ENCODE results near the gene DNAJA1. TPM values are rescaled to one million over a fixed set of nuclear protein-coding genes. Genes with fewer than 3 reads are reported as not detected.
"Not testable (repeated sequence)": the region's sequence is repeated elsewhere in the genome, so short reads cannot be mapped to it uniquely, and the experiment has no call there.

DNAJA1 gene
- total and polyA plus RNA-seq, 2 donors (not counting 3 experiments of a cell fraction or from before 2014, with no cell fraction given) = 72.9 to 182 TPM

- Histone ChIP-seq H3K4me3 (replicated peaks in 1 of 3; ENCODE audit: insufficient read depth in 1 of 3, low read depth in 1 of 3, low read length in 3 of 3) (no peak overlapping the region), H3K4me2 (ENCODE audit: insufficient read depth, low read length) (no peak overlapping the region), H3K4me1 (ENCODE audit: control insufficient read depth, extremely low read depth, insufficient read depth, low read length) (peaks cover 21% of the 10 kb centered on the region), H3K9me1 (replicated peaks; ENCODE audit: control insufficient read depth, extremely low read depth, insufficient read depth, low read length) (no peaks in the 10 kb centered on the region), H3K9me3 (replicated peaks; ENCODE audit: control insufficient read depth, insufficient read depth, low read length) (no peaks in the 10 kb centered on the region), H2AFZ (ENCODE audit: low read depth, low read length) (peak overlapping the region; percentile 66), H4K20me1 (replicated peaks; ENCODE audit: control insufficient read depth, extremely low read depth, insufficient read depth, low read length) (no peaks in the 10 kb centered on the region), H3K36me3 (ENCODE audit: control insufficient read depth in 2 of 2, extremely low read depth in 1 of 2, insufficient read depth in 2 of 2, low read length in 2 of 2) (no peaks in the 10 kb centered on the region), H3K79me2 (ENCODE audit: control insufficient read depth, insufficient read depth, low read length) (no peaks in the 10 kb centered on the region), H3K9ac (replicated peaks; ENCODE audit: extremely low read depth, insufficient read depth, low read length) (no peak overlapping the region), H3K27me3 (ENCODE audit: control insufficient read depth in 2 of 2, insufficient read depth in 2 of 2, low read length in 2 of 2) (no peaks in the 10 kb centered on the region), H3K27ac (ENCODE audit: insufficient read depth, low read depth, low read length) (no peak overlapping the region)
- peak; percentile 15 for DNase-seq (ENCODE audit: low read depth, low spot score)
- BruUV-seq (replicated peaks) = no TSS peak
- POLR2A ChIA-PET = no interaction called here
- CTCF ChIA-PET = interaction anchor here (0.9 to 6.4 kb wide), 5 partner anchors 69 to 182 kb away, joined by 3 to 67 read pairs (median 6); partner anchors contain the start of genes B4GALT1, BAG1 and CHMP5
- dilution Hi-C loops (cut with MboI; ENCODE audit: extremely low pct_ligation_motif_present, low sequenced_read_pairs) = no loop called here
- FAIRE-seq = no peak
- TF ChIP-seq POLR2AphosphoS5 (IDR thresholded peaks at IDR 0.05; ENCODE audit: insufficient read depth, low read depth, low read length) = no peak
- intact Hi-C loops (cut with micrococcal nuclease) = no loop called here
These were observed 57.1 kb downstream of the DNAJA1 start for GRCh38 chr9:33082128-33082527.

- no TSS peak for BruUV-seq (replicated peaks)
- CTCF ChIA-PET = interaction anchor here (0.6 to 6.4 kb wide), 6 partner anchors 68 to 182 kb away, joined by 3 to 67 read pairs (median 6); partner anchors contain the start of genes B4GALT1, BAG1 and CHMP5
- H2AFZ ChIP-seq (ENCODE audit: low read depth, low read length) = peak overlapping the region; percentile 66
- H3K79me2 ChIP-seq (ENCODE audit: control insufficient read depth, insufficient read depth, low read length) = no peaks in the 10 kb centered on the region
- H3K4me2 ChIP-seq (ENCODE audit: insufficient read depth, low read length) = no peak overlapping the region
- peak overlapping the region; percentile 28 for H3K27ac ChIP-seq (ENCODE audit: insufficient read depth, low read depth, low read length)
- intact Hi-C loops (cut with micrococcal nuclease) = no loop called here
- DNase-seq (ENCODE audit: low read depth, low spot score) (peak; percentile 91), FAIRE-seq (peak; percentile 33)
- TF ChIP-seq JUN (IDR thresholded peaks at IDR 0.05; ENCODE audit: borderline replicate concordance, insufficient read depth, insufficient read length, low read depth) (peak; percentile 68), POLR2AphosphoS5 (IDR thresholded peaks at IDR 0.05; ENCODE audit: insufficient read depth, low read depth, low read length) (no peak), EZH2 (IDR thresholded peaks at IDR 0.05; ENCODE audit: borderline replicate concordance, low read depth, low read length, severe bottlenecking) (no peak), FOS (IDR thresholded peaks at IDR 0.05; ENCODE audit: borderline replicate concordance, insufficient read depth, low read length) (no peak)
- TF ChIP-seq, protein P1, sequence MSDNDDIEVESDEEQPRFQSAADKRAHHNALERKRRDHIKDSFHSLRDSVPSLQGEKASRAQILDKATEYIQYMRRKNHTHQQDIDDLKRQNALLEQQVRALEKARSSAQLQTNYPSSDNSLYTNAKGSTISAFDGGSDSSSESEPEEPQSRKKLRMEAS (IDR thresholded peaks at IDR 0.05; ENCODE audit: insufficient read depth, insufficient read length) = peak; percentile 74
- no peaks in the 10 kb centered on the region for H3K36me3 ChIP-seq (ENCODE audit: control insufficient read depth in 2 of 2, extremely low read depth in 1 of 2, insufficient read depth in 2 of 2, low read length in 2 of 2)
- H3K27me3 ChIP-seq (ENCODE audit: control insufficient read depth in 2 of 2, insufficient read depth in 2 of 2, low read length in 2 of 2) = no peaks in the 10 kb centered on the region
- POLR2A ChIA-PET = no interaction called here
- H3K9me3 ChIP-seq (replicated peaks; ENCODE audit: control insufficient read depth, insufficient read depth, low read length) = no peaks in the 10 kb centered on the region
- peak overlapping the region; percentile 20 for H3K9ac ChIP-seq (replicated peaks; ENCODE audit: extremely low read depth, insufficient read depth, low read length)
- no peaks in the 10 kb centered on the region for H4K20me1 ChIP-seq (replicated peaks; ENCODE audit: control insufficient read depth, extremely low read depth, insufficient read depth, low read length)
- H3K9me1 ChIP-seq (replicated peaks; ENCODE audit: control insufficient read depth, extremely low read depth, insufficient read depth, low read length) = no peaks in the 10 kb centered on the region
- peaks cover 21% of the 10 kb centered on the region for H3K4me1 ChIP-seq (ENCODE audit: control insufficient read depth, extremely low read depth, insufficient read depth, low read length)
- no peak overlapping the region for H3K4me3 ChIP-seq (replicated peaks in 1 of 3; ENCODE audit: insufficient read depth in 1 of 3, low read depth in 1 of 3, low read length in 3 of 3)
- dilution Hi-C loops (cut with MboI; ENCODE audit: extremely low pct_ligation_motif_present, low sequenced_read_pairs) = no loop called here
These were observed 57.7 kb downstream of the DNAJA1 start for GRCh38 chr9:33082538-33083326.

GRCh38 chr9:33085672-33086071, 60.6 kb downstream of the DNAJA1 start:
- H3K9me1 ChIP-seq (replicated peaks; ENCODE audit: control insufficient read depth, extremely low read depth, insufficient read depth, low read length); H3K27me3 ChIP-seq (ENCODE audit: control insufficient read depth in 2 of 2, insufficient read depth in 2 of 2, low read length in 2 of 2); CTCF ChIA-PET; H4K20me1 ChIP-seq (replicated peaks; ENCODE audit: control insufficient read depth, extremely low read depth, insufficient read depth, low read length); POLR2A ChIA-PET; FAIRE-seq; H3K9ac ChIP-seq (replicated peaks; ENCODE audit: extremely low read depth, insufficient read depth, low read length); H3K36me3 ChIP-seq (ENCODE audit: control insufficient read depth in 2 of 2, extremely low read depth in 1 of 2, insufficient read depth in 2 of 2, low read length in 2 of 2); H3K9me3 ChIP-seq (replicated peaks; ENCODE audit: control insufficient read depth, insufficient read depth, low read length); intact Hi-C loops (cut with micrococcal nuclease); H3K4me3 ChIP-seq (replicated peaks in 1 of 3; ENCODE audit: insufficient read depth in 1 of 3, low read depth in 1 of 3, low read length in 3 of 3); H3K79me2 ChIP-seq (ENCODE audit: control insufficient read depth, insufficient read depth, low read length); H2AFZ ChIP-seq (ENCODE audit: low read depth, low read length); H3K27ac ChIP-seq (ENCODE audit: insufficient read depth, low read depth, low read length); BruUV-seq (replicated peaks); H3K4me2 ChIP-seq (ENCODE audit: insufficient read depth, low read length); dilution Hi-C loops (cut with MboI; ENCODE audit: extremely low pct_ligation_motif_present, low sequenced_read_pairs); DNase-seq (ENCODE audit: low read depth, low spot score): not testable (repeated sequence)
- H3K4me1 ChIP-seq (ENCODE audit: control insufficient read depth, extremely low read depth, insufficient read depth, low read length) = peaks cover 20% of the 10 kb centered on the region

All from endothelial cell of umbilical vein (primary cell).